GM21447 (cell line): ENCODE measurements around the gene TPX2.

Experiments
- ATAC-seq: cut with Tn5 transposase; IDR thresholded peaks from one replicate; pipeline ENCODE4 v1.9.1; 2021; ENCODE audit not compliant: unreplicated experiment

TPX2 gene

DNA sequence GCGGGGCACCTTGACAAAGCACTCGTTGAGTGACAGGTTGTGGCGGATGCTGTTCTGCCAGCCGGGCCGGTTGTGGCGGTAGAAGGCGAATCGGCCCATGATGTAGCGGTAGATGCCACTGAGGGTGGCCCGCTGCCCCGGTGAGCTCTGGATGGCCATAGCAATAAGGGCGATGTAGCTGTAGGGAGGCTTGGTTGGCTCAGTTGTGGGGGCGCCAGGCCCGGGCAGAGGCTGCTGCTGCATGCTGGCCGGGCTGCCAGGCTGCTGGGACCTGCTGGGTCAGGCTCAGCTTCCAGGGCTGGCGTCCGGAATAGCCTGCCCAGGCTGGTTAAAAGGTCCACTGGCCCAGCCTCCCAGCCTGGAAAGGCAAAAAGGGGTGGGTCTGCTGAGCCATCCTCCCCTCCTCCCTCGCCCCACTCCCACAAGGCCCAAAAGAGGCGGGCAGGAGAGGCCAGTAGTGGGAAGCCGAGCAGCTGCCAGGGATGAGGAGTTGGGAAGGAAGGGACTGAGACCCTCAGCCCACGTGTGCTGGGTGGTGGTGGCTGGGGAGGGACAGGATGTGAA, 106.3 kb downstream of the TPX2 start, which contains the start of gene FOXS1:
TSS of gene FOXS1 (minus strand) at position 305 of the 564 bp plus-strand sequence. CDS start at position 243, 62 bp downstream.
- ATAC-seq = no peak

- no peak for ATAC-seq
Measured at GRCh38 chr20:31846793-31847138, 107.7 kb downstream of the TPX2 start.

DNA sequence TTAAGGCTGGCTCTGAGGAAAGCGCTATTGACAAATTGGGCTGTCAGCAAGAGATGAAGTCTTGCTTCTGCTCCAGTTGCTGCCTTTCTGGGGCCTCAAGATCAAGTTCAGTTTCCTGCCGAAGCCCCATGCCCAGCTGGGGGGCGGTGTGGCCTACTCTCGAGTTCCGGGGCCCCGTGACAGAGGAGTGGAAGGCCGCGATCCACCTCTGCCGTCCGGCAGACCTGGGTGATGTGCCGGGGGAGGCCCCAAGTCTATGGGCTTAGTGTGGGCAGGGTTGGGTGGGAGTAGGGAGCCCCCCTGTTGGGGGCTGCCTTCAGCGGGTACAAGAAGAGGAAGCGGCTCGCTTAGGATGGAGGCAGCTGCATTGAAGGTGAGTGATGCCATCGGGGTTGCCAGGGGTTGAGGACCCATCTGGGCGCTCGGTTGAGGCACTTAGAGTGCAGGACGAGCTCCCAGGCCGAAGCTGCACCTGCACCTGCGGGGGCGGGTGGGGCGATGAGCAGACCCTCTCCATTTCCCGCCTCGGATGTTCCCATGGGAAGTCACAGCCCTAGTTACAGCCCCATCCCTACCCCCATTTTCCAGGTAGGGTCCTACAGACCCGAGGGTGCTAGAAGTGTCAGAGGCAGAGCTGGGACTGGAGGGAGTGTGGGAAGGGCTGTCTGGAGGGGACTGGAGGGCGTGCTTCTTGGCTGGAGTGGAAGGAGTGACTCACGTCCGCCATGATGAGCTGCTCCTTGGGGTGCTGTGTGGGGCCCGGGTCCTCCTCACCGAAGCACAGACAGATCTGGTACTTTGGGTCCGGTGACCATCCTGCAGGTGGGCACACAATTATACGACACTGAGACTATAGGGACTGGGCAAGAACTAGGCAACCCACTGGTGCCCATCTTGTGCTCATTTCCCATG, 109.3 kb downstream of the TPX2 start:
- no peak for ATAC-seq

- ATAC-seq = no peak
Measured at GRCh38 chr20:31849306-31849930, 110.3 kb downstream of the TPX2 start.
